VCaP (cell line): ENCODE measurements around the gene MRPL24.

Source experiments
- H3K27ac ChIP-seq: fragments of 450-650 bp; 2 replicates; pipeline ENCODE4 v1.5.1; 2017
- CTCF ChIP-seq: fragments of 450-650 bp; conservative IDR thresholded peaks from 2 replicates; pipeline ENCODE4 v1.5.1; 2017; ENCODE audit warnings: mild to moderate bottlenecking, moderate library complexity

MRPL24 gene

GRCh38 chr1:156726549-156727226 lies 14.2 kb downstream of the MRPL24 start:
- peak overlapping the region; percentile 91; the same call in 1 of the 2 replicates for H3K27ac ChIP-seq
- TF ChIP-seq CTCF, result no peak; the same call in 1 of the 2 replicates

- H3K27ac ChIP-seq, result peak overlapping the region; percentile 91; the same call in 1 of the 2 replicates
- peak; percentile 92 for TF ChIP-seq CTCF
Observed at GRCh38 chr1:156725683-156726280, 15.1 kb downstream of the MRPL24 start.

GRCh38 chr1:156721535-156721934 lies 19.4 kb downstream of the MRPL24 start:
- no peak overlapping the region for H3K27ac ChIP-seq
- TF ChIP-seq CTCF, result no peak

- TF ChIP-seq CTCF, result no peak
- H3K27ac ChIP-seq, result no peak overlapping the region
Observed at GRCh38 chr1:156721131-156721530, 19.8 kb downstream of the MRPL24 start.

- TF ChIP-seq CTCF, result no peak
- no peak overlapping the region for H3K27ac ChIP-seq
Observed at GRCh38 chr1:156717351-156717750, 23.5 kb downstream of the MRPL24 start.

GRCh38 chr1:156714830-156715229 lies 26.1 kb downstream of the MRPL24 start:
- no peak for TF ChIP-seq CTCF
- no peak overlapping the region for H3K27ac ChIP-seq

- TF ChIP-seq CTCF, result no peak
Observed at GRCh38 chr1:156712626-156713025, 28.3 kb downstream of the MRPL24 start.

More at GRCh38 chr1:156712626-156713025, 28.3 kb downstream of the MRPL24 start:
- no peak overlapping the region for H3K27ac ChIP-seq
